T-helper 9 cell (primary cell): ENCODE measurements around the gene IQCM.

Experiments used
- DNase-seq: peaks from one replicate; pipeline ENCODE4 v3.0.0-alpha.2; 2020
- total RNA-seq, 2 donors: gene quantifications; one replicate each; lab custom pipeline; 2026; lab: John Stamatoyannopoulos, UW

IQCM gene, protein sequence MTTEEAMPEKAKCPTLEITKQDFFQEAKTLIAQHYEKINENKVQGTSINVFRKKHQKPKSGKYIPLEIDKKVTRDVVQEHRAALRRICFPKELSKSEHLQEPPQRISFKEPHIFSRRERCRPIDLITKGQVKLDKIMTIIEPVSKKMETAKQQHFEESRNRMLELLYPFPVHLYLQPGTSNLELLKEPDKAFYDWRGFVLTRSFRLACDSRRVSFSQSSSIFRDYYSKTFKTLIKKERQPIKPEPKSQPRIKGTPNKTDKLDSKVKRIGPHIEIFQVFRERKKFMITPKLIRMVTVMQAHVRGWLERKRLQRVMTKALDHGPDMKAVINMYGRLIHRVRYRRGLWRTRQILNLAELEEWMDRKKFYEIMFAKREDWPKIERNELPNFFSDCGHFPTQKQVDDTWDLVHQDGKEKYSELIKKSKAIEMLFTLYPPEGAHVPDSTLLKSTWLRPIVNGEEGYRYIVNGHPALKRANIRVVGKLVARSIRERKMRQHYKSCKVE
- 0 reads per million in 2 donors for total RNA-seq

DNA sequence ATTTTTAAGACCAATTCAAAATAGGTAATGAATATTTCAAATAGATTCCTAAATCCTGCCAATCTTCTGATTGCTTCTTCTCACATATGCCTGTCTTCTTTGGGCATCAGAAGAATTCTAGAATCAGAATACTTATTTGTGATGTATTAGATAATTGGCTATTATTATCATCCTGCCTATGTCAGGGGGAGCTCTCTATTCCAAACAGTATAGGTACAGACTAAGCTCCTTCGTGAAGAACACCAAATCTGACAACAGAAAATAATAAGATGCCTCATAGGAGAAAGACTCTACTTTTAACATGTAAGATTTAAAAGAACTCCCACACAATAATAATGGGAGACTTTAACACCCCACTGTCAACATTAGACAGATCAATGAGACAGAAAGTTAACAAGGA, at the start of gene IQCM:
TSS of gene IQCM (minus strand) at position 101 of the 400 bp plus-strand sequence. CDS start 73,152 bp downstream, outside the sequence.
- DNase-seq: no peak

DNA sequence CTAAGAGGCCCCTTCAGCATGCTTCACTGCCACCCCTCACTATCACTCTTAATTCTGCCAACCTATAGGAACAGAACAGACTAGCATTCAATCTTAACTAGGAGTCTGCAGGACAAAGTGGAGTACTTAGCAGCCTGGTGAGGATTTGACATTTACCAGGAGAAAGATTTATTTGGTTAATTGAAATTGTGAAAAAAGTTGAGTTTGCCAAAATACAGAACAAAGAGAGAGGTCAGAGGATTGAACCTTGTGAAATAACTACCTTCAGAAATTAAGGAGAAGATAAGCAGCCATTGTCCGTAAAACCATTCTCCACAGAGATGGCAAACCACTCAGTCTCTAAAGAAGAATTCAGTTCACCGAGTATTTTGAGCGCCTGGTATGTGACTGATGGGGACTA, 41.8 kb upstream of the IQCM start:
- no peak for DNase-seq

DNA sequence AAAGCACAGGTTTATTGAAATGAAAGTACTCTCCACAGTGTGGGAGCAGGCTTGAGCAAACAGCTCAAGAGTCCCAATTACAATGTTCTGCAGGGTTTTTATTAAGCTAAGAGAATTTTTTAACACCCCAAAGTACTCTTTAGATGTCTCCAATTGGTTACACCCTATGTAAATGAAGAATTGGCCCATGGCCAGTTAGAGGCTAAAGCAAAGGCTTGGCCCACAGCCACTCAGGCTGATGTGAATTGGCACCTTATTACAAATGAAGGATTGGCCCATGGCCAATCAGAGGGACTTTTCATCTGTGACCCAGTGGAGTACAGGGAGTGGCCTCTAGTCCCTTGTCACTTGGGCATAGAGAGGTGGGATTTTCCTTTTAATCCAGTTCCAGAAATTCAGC, 30.1 kb upstream of the IQCM start:
- no peak for DNase-seq

DNA sequence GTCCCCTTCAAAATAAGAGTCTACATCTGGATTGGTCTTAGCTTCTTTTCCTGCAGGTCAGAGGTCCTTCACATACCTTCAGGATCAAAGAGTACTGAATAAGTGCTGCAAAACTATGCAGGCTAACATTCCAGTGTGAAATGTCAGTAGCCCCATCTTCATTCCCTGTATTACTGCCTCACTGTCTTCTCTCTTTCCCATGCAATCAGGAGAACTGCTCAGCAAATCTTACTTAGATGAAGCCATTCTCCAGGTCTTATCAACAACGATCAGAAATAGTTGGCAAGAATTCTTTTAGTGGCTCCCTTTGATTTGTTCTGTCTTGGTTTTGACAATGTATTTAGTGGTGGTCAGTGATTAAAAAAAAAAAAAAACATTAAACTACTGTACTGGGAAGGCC, 26.0 kb upstream of the IQCM start:
- DNase-seq: no peak

DNA sequence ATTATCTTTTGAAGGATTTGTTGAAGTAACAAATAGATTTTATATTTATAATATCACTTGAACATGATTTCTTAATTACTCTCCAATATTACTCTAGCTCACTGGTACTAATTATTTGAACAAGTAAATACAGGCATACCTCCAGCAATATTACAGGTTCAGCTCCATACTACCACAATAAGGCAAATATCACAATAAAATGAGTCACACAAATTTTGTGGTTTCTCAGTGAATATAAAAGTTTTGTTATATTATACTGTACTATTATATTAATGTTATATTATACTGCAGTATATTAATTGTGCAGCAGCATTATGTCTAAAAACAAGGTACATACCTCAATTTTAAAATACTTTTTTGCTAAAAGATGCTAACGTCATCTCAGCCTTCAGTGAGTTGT, 22.4 kb upstream of the IQCM start:
- no peak for DNase-seq

DNA sequence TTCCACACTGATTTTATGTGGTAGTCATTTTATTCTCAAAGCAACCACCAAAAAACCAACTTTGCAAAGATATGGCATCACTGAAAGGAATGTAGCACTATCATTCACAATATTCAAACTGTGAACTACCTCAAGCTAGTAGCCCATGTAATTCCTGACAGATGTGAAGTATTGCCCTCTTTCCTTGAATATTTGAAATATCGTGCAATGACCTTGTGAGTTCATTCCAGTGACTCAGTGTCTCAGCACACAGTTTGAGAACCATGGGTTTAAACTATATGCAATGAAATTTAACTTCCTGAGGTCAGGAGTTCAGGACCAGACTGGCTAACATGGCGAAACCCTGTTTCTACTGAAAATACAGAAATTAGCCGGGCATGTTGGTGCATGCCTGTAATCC, 20.9 kb upstream of the IQCM start:
- DNase-seq: no peak

DNA sequence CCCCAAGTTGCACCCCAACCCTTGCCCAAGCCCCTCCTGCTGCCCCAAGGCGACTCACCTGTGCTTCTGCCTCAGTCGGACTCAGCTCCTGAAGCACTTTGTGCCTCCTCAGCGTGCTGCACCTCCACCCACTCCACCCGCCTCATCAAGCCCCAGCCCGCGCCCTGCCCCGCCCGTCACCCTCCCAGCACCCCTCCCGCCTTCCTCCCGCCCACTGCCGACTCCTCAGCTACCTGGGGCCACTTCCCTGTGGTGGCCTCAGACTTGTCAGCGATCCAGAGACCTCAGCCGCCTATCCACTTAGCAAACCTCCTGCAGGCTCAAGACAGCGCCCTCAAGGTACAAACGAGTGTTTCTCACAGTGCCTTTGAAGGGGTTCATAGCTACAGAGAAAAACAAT, 19.6 kb upstream of the IQCM start:
- DNase-seq: no peak

DNA sequence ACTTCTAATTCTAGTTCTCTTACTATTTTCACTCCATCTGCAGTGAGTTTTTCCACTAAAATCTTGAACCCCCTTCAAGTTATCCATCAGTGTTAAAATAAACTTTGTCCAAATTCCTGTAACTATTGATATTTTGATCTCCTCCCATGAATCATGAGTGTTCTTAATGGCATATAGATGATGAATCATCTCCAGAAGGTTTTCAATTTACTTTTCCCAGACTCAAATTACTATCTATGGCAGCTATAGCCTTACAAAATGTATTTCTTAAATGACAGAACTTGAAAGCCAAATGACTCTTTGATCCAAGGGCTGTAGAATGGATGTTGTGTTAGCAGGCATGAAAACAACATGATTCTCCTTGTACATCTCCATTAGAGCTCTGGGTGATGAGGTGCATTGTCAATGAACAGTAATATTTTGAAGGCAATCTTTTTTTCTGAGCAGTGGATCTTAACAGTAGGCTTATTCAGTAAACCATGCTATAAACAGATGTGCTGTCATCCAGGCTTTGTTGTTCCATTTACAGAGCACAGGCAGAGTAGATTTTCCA, 16.1 kb upstream of the IQCM start:
- no peak for DNase-seq

DNA sequence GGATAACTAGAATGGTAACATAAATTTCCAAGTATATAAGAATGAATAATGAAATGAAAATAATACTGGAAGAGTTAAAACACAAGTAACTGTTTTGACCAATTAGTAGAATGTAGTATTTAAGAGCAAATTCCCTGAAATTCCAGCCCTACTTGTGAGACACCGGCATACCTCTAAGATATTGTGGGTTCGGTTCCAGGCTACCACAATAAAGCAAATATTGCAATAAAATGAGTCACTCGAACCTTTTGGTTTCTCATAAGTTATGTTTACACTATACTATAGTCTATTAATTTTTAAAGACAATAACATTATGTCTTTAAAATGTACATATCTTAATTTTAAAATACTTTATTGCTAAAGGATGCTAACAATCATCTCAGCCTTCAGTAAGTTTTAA, 15.2 kb upstream of the IQCM start:
- DNase-seq: no peak

DNA sequence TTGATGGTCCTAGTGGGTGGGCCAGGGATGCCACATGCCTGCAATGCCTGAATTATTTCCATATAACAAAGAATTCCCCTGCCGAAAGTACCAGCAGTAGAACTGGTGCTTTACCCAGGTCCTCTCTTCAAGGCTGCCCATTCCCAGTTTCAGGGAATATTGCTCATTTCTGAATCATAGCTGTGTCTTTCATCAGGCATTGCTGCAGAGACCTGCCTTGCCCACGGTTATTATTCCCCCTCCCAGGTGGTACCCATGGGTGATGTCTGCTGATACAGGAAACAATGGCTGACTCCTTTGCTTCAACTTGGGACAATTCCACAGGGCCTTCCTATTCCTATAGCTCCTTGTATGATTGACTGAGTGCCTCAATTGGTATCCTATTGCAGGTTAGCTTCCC, 9.7 kb upstream of the IQCM start:
- DNase-seq: no peak

DNA sequence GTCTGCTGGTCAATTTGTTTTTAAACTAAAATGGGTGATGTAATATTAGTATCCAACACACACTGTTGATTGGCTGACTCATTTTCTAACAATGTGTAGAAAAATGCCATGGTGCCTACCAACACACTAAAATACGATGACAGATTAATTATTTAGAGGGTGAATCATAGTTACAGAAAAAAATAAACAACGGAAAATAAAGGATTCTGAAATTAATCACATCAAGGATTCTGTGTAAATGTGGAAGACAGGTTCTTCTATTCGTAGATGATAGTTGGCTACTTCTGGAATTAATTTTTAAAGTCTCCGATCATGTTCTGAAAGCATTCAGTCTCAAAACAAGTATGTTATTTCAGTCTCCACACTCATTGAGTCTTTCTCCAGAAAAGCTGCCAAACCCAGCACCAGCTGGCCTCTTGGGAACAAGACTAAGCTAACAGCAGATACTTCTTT, 8.2 kb upstream of the IQCM start:
- no peak for DNase-seq

DNA sequence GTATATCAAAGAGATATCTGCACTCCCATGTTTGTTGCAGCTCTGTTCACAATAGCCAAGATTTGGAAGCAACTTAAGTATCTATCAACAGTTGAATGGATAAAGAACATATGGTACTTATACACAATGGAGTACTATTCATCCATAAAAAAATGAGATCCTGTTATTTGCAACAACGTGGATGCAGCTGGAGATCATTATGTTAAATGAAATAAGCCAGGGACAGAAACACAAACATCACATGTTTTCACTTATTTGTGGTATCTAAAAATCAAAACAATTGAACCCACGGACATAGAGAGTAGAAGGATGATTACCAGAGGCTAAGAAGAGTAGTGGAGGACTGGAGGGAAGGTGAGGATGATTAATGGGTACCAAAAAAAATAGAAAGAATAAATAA, 14.2 kb downstream of the IQCM start:
- DNase-seq: no peak

DNA sequence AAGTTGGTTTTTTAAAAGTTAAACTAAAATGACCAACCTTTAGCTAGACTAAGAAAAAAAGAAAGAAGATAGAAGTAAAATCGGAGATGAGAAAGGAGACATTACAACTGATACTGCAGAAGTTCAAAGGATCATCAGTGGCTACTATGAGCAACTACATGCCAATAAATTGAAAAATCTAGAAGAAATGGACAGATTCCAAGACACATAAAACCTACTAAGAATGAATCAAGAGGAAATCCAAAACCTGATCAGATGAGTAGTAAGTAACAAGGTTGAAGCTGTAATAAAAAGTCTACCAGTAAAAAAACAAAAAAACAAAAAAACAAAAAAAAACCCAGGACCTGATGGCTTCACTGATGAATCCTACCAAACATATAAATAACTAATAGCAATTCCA, 16.1 kb downstream of the IQCM start:
- no peak for DNase-seq

DNA sequence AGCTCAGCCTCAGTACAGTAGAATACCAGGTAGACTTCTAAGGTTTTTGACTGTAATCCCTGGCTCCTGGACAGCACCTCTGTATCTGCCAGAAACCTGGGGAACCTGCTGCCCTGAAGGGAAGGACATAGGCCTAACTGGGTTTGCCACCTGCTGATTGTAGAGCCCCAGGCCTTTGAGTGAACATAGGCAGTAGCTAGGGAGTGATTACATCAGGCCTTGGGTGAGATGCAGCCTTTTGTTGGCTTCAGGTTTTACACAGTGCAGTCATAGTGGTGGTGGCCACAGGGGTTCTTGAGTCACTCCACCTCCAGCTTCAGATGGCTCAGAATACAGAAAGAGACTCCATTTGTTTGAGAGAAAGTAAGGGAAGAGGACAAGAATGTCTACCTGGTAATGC, 19.3 kb downstream of the IQCM start:
- DNase-seq: no peak

DNA sequence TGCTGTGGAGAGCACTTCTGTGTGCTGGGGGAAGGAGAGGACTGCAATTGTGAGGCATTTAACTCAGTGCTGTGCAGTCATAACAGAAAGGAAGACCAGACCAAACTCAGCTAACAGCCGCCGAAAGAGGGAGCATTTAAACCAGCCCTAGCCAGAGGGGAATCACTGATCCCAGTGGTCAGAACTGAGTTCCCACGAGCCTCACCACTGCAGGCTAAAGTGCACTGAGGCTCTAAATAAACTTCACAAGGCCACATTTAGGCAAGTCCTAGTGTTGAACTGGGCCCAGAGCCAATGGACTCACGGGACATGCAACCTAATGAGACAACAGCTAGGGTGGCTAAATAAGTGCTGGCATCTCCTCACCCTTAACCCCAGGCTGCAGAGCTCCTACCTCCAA, 20.4 kb downstream of the IQCM start:
- DNase-seq: no peak

DNA sequence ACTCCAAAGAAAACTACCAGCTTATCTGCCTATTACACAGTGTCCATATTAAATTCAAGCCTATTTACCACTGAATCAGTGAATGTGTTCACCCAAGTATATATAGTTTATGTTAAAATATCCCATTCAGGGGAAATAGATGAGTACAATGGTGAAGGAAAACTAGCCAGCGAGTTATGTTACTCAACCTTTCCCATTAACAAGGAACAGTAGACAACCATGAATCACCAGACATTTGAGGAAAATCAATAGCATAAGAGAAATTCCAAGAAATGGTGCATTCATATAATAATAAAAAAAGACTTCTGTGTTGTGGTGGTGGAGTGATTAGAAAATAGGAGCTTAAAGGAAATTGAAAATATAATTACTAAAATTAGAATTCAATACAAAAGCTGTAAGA, 21.3 kb downstream of the IQCM start:
- DNase-seq: no peak

DNA sequence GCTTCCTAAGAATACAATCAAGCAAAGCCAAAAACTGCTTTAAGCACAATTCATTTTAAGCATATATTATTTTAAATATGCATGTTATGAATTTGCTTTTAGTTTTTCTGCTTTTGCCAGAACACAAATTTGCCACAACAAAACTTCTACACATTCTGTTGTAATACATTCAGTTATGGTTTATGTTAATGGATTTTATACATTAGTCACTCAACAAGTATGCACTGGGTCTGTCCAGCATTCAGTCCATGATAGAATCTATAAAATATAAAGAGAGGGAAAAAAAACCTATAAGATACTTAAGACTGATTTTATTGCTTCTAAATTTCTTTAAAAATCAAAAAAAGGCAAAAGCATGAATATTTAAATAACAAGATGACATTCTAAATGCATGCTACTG, 22.2 kb downstream of the IQCM start:
- DNase-seq: no peak

DNA sequence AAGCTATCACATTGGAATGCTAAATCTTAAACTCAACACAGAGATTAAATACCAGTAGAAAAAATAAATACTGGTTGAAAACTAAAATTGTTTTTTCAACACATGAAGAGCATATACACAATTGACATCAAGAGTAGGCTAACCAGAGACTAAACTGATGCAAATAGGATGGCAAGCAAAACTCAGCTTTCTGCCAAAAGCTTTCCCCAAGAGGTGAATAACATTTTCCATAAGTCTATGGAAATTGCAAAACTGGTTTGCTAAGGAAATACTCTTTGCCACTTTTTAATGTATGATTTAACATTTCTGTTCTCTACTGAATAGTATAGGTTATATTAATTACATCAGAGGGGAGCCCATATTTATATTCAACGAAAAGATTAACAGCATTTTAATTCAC, 23.8 kb downstream of the IQCM start:
- DNase-seq: no peak

DNA sequence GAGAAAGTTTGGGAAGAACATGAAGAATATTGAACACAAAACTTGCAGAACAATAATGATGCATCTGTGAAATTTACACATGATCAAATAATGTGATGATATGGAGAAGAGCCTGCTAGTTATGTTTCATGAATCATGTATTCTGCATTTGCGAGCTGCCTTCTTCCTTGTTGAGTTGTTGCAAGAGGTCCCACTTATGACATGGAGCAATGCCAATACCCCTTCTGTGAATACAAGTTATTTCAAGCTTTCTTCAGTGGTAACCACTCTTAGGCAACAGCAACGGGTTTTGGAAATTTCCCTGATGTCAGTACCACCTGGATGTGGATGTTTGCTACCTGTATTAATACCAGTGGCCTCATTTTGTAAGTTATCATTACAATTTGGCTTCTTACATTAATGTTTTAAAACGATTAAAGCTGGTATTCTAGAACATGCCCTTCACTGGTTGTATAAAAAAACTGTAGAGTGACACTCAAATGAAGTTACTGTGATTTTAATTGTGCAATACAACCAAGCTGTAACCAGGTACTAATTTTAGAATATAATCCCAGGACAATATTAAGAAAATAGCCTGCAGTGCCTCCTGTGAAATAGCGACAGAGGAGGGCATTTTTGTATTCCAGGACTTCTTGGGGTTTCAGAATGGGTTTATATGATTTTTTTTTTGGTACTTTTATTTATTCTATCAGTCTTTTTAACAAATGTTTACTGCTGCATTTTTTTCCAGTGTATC, 25.3 kb downstream of the IQCM start:
- no peak for DNase-seq

DNA sequence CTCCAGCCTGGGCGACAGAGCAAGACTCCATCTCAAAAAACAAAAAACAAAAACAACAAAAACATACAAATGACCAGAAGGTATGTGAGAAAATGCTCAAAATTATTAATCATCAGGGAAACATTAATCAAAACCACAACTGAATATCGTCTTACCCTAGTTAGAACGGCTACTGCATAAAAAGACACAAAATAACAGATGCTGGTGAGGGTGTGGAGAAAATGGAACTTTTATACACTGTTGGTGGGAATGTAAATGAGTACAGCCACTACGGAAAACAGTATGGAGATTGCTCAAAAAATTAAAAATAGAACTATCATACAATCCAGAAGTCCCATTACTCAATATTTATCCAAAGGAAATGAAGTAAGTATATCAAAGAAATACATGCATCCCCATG, 27.3 kb downstream of the IQCM start:
- no peak for DNase-seq

DNA sequence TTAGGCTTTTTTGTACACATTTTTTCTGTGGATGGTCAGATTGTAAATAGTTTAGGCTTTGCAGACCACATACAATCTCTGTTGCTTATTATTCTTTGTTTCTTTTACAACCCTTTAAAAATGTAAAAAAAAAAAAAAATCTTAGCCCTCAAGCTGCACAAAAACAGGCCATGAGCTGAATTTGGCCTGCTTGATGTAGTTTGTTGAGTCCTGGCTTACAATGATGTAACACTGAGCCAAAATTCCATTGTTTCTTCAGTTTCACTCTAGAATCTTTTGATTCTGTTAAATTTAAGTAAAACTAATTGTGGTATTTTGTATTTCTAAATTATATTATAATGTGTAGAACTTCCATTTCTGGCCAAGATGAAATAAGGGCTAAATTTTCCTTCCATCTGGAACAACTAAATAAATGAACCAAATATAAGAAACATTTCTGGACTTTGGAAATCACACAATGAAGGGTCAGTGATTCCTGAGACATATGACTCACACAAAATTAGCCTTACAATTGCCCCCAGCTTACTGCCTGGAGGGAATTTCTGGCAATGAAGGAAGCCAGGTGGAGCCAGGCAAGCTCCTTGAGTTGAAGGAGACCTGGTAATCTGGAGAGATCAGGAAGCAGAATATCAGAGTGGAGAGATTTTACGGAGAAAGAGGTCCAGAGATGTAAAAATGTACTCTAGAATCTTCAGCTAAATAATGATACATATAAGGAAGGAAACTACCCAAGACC, 29.8 kb downstream of the IQCM start:
- DNase-seq: no peak

DNA sequence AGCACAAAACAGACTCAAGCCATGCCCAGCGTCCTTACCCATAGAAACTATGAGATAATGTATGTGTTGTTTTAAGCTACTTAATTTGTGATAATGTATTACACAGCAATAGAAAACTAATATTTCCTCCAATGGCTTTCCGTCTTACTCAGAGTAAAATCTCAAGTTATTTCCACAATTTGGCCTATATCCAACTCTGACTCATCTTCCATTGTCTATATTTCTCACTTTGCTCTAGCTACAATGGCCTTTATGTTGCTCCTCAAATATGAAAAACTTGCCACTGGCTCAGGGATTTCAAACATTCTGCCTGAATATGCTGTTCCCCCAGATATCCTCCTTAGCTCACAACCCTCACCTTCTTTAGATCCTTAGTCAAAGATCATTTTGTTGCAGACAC, 31.6 kb downstream of the IQCM start:
- DNase-seq: no peak

DNA sequence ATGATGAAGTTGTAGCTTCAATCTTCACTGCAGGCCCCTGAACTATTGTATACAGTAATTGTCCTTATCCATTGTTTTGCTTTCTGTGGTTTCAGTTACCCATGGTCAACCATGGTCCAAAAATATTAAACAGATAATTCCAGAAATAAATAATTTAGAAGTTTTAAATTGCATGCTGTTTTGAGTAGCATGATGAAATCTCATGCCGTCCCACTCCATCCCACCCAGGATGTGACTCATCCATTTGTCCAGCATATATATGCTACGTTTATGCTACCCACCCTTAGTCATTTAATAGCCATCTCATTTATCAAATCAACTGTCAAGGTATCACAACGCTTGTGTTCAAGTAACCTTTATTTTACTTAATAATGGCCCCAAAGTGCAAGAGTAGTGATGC, 34.5 kb downstream of the IQCM start:
- no peak for DNase-seq
